WTC11 (cell line): ENCODE data around the gene FOXS1. TPM values are rescaled to one million over a fixed set of nuclear protein-coding genes. Genes with fewer than 3 reads are reported as not detected.

Source experiments
- ATAC-seq: fragments of 200-7000 bp; cut with Tn5 transposase; 2 replicates; pipeline ENCODE4 v1.10.0; 2021; ENCODE audit warnings: mild to moderate bottlenecking, moderate library complexity
- CTCF ChIA-PET: fragments of 300-600 bp; sonication (Branson Sonifier 250); formaldehyde crosslinking; loops from one replicate; lab custom pipeline; 2021; ENCODE audit warnings: antibody characterized with exemption; lab: Charles Lee
- POLR2A ChIA-PET: fragments of 350-600 bp; sonication (Branson Sonifier 250); formaldehyde crosslinking; loops from one replicate; lab custom pipeline; 2021; ENCODE audit warnings: antibody characterized with exemption; lab: Charles Lee
- DNase-seq: peaks from one replicate; pipeline ENCODE4 v3.0.0; 2021; ENCODE audit warnings: low spot score
- H3K27ac Mint-ChIP-seq: 2 replicates; pipeline ENCODE4 v1.8.0; 2021; ENCODE audit warnings: mixed read lengths
- H3K27me3 Mint-ChIP-seq: 2 replicates; pipeline ENCODE4 v1.8.0; 2021; ENCODE audit warnings: low read depth, mild to moderate bottlenecking, moderate library complexity, mixed read lengths
- H3K36me3 Mint-ChIP-seq: 2 replicates; pipeline ENCODE4 v1.8.0; 2021; ENCODE audit warnings: mixed read lengths
- H3K4me1 Mint-ChIP-seq: 2 replicates; pipeline ENCODE4 v1.8.0; 2022; ENCODE audit warnings: mixed read lengths
- H3K4me3 Mint-ChIP-seq: 2 replicates; pipeline ENCODE4 v1.8.0; 2021; ENCODE audit warnings: mild to moderate bottlenecking, moderate library complexity, mixed read lengths
- H3K9me3 Mint-ChIP-seq: 2 replicates; pipeline ENCODE4 v1.8.0; 2021; ENCODE audit warnings: mixed read lengths
- CBFB ChIP-seq: sonication (generic); formaldehyde crosslinking; IDR thresholded peaks from 2 replicates; pipeline ENCODE4 v1.8.1; 2022; ENCODE audit warnings: mild to moderate bottlenecking, low read depth, missing genetic modification reagents
- EMX1 ChIP-seq: fragments of 250-450 bp; sonication (Bioruptor Pico); IDR thresholded peaks from 2 replicates; pipeline ENCODE4 v1.8.0; 2021; ENCODE audit warnings: mild to moderate bottlenecking
- JAZF1 ChIP-seq: fragments of 250-450 bp; sonication (Bioruptor Pico); IDR thresholded peaks from 2 replicates; pipeline ENCODE4 v1.9.0; 2021; ENCODE audit warnings: moderate library complexity, mild to moderate bottlenecking, inconsistent platforms
- JUN ChIP-seq: sonication (generic); formaldehyde crosslinking; IDR thresholded peaks from 2 replicates; pipeline ENCODE4 v1.8.0; 2023; ENCODE audit warnings: mild to moderate bottlenecking, missing genetic modification reagents
- KAT7 ChIP-seq: sonication (generic); formaldehyde crosslinking; IDR thresholded peaks from 2 replicates; pipeline ENCODE4 v1.8.1; 2023; ENCODE audit warnings: missing genetic modification reagents, mild to moderate bottlenecking, borderline replicate concordance
- MXD4 ChIP-seq: fragments of 250-450 bp; sonication (Bioruptor Pico); IDR thresholded peaks from 2 replicates; pipeline ENCODE4 v1.8.0; 2021; ENCODE audit warnings: mild to moderate bottlenecking, moderate library complexity, borderline replicate concordance
- MYBL2 ChIP-seq: sonication (generic); formaldehyde crosslinking; IDR thresholded peaks from 2 replicates; pipeline ENCODE4 v1.8.1; 2023; ENCODE audit warnings: mild to moderate bottlenecking, moderate library complexity, missing genetic modification reagents
- NFE2L1 ChIP-seq: sonication (generic); formaldehyde crosslinking; IDR thresholded peaks from 2 replicates; pipeline ENCODE4 v1.8.1; 2023; ENCODE audit warnings: missing genetic modification reagents
- NFYB ChIP-seq: sonication (generic); formaldehyde crosslinking; conservative IDR thresholded peaks from 2 replicates; pipeline ENCODE4 v1.8.0; 2022; ENCODE audit warnings: low read depth, missing genetic modification reagents
- NR2C2 ChIP-seq: sonication (generic); formaldehyde crosslinking; IDR thresholded peaks from 2 replicates; pipeline ENCODE4 v1.8.0; 2022; ENCODE audit warnings: mild to moderate bottlenecking, missing genetic modification reagents
- ZBTB21 ChIP-seq: sonication (generic); formaldehyde crosslinking; IDR thresholded peaks from 2 replicates; pipeline ENCODE4 v1.8.1; 2023; ENCODE audit warnings: mild to moderate bottlenecking, missing genetic modification reagents, borderline replicate concordance
- ZNF232 ChIP-seq: sonication (generic); formaldehyde crosslinking; IDR thresholded peaks from 2 replicates; pipeline ENCODE4 v1.8.0; 2022; ENCODE audit warnings: mild to moderate bottlenecking, missing genetic modification reagents
- ZNF317 ChIP-seq: sonication (generic); formaldehyde crosslinking; IDR thresholded peaks from 2 replicates; pipeline ENCODE4 v1.8.1; 2023; ENCODE audit warnings: low read depth, mild to moderate bottlenecking, moderate library complexity, missing genetic modification reagents, borderline replicate concordance
- ZNF396 ChIP-seq: fragments of 250-450 bp; sonication (Bioruptor Pico); IDR thresholded peaks from 2 replicates; pipeline ENCODE4 v1.8.0; 2021; ENCODE audit warnings: mild to moderate bottlenecking, moderate library complexity, borderline replicate concordance
- ZNF416 ChIP-seq: fragments of 250-450 bp; sonication (Bioruptor Pico); IDR thresholded peaks from 2 replicates; pipeline ENCODE4 v1.9.0; 2021; ENCODE audit warnings: mild to moderate bottlenecking, inconsistent platforms
- total RNA-seq: library from RNA; stranded (reverse); gene quantifications from 3 replicates; pipeline ENCODE4 v1.2.3, GENCODE V29; 2021
- TF ChIP-seq, protein P1 (sequence below): fragments of 250-450 bp; sonication (Bioruptor Pico); IDR thresholded peaks from 2 replicates; pipeline ENCODE4 v1.9.0; 2021; ENCODE audit warnings: moderate library complexity, mild to moderate bottlenecking, inconsistent platforms, borderline replicate concordance
- TF ChIP-seq, protein P2 (sequence below): sonication (generic); formaldehyde crosslinking; IDR thresholded peaks from 2 replicates; pipeline ENCODE4 v1.8.1; 2023; ENCODE audit warnings: mild to moderate bottlenecking, missing genetic modification reagents, borderline replicate concordance
- TF ChIP-seq, protein P3 (sequence below): sonication (generic); formaldehyde crosslinking; IDR thresholded peaks from 2 replicates; pipeline ENCODE4 v1.8.1; 2023; ENCODE audit warnings: mild to moderate bottlenecking, missing genetic modification reagents
- TF ChIP-seq, protein P4 (sequence below): sonication (generic); formaldehyde crosslinking; IDR thresholded peaks from 2 replicates; pipeline ENCODE4 v1.8.0; 2022; ENCODE audit warnings: mild to moderate bottlenecking, missing genetic modification reagents
- TF ChIP-seq, protein P5 (sequence below): sonication (generic); formaldehyde crosslinking; IDR thresholded peaks from 2 replicates; pipeline ENCODE4 v1.8.0; 2022; ENCODE audit warnings: mild to moderate bottlenecking, missing genetic modification reagents

The FOXS1 gene
- total RNA-seq, 1 experiment from 2014 or later: not detected

DNA sequence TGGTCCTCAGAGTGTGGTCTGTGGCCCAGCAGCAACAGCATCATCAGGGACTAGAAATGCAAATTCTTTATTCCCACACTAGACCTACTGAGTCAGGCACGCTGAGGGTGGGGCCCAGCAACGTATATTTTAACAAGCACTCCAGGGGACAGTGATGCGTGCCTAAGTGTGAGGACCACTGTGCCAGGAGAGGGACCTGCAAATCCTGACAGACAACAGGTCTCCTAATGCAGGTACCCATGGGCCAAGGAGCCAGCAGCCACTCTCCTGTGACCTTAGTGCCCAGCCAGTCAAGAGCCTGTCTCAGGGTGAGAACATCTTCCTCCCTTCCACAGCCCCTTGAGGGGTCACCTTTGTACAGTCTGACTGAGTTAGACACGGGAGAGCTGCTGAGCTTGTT is 34.2 kb downstream of the FOXS1 start:
- Mint-ChIP-seq H3K4me3 (no peak overlapping the region), H3K4me1 (peaks cover 5% of the 10 kb centered on the region), H3K27me3 (no peaks in the 10 kb centered on the region), H3K27ac (no peak overlapping the region), H3K9me3 (no peaks in the 10 kb centered on the region), H3K36me3 (no peaks in the 10 kb centered on the region; the same call in 1 of the 2 replicates)
- DNase-seq (no peak), ATAC-seq (no peak)
- ChIA-PET CTCF (interaction anchor here (0.6 to 1.0 kb wide), 2 partner anchors 22 to 163 kb away, joined by 3 to 4 read pairs; no protein-coding TSS in a partner anchor), POLR2A (interaction anchor here (0.6 to 0.7 kb wide), 3 partner anchors 70 to 202 kb away, joined by 3 to 4 read pairs (median 3); partner anchors contain the start of gene TPX2)
- TF ChIP-seq, protein P1, sequence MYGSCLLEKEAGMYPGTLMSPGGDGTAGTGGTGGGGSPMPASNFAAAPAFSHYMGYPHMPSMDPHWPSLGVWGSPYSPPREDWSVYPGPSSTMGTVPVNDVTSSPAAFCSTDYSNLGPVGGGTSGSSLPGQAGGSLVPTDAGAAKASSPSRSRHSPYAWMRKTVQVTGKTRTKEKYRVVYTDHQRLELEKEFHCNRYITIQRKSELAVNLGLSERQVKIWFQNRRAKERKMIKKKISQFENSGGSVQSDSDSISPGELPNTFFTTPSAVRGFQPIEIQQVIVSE: no peak
- no peak for TF ChIP-seq KAT7 (CRISPR knock-in tag)
- TF ChIP-seq, protein P2, sequence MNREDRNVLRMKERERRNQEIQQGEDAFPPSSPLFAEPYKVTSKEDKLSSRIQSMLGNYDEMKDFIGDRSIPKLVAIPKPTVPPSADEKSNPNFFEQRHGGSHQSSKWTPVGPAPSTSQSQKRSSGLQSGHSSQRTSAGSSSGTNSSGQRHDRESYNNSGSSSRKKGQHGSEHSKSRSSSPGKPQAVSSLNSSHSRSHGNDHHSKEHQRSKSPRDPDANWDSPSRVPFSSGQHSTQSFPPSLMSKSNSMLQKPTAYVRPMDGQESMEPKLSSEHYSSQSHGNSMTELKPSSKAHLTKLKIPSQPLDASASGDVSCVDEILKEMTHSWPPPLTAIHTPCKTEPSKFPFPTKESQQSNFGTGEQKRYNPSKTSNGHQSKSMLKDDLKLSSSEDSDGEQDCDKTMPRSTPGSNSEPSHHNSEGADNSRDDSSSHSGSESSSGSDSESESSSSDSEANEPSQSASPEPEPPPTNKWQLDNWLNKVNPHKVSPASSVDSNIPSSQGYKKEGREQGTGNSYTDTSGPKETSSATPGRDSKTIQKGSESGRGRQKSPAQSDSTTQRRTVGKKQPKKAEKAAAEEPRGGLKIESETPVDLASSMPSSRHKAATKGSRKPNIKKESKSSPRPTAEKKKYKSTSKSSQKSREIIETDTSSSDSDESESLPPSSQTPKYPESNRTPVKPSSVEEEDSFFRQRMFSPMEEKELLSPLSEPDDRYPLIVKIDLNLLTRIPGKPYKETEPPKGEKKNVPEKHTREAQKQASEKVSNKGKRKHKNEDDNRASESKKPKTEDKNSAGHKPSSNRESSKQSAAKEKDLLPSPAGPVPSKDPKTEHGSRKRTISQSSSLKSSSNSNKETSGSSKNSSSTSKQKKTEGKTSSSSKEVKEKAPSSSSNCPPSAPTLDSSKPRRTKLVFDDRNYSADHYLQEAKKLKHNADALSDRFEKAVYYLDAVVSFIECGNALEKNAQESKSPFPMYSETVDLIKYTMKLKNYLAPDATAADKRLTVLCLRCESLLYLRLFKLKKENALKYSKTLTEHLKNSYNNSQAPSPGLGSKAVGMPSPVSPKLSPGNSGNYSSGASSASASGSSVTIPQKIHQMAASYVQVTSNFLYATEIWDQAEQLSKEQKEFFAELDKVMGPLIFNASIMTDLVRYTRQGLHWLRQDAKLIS (CRISPR knock-in tag): no peak
- no peak for TF ChIP-seq NR2C2 (CRISPR knock-in tag)
- no peak for TF ChIP-seq EMX1
- no peak for TF ChIP-seq ZNF416 (CRISPR knock-in tag)
- no peak for TF ChIP-seq MYBL2 (CRISPR knock-in tag)
- TF ChIP-seq ZNF317 (CRISPR knock-in tag): no peak
- no peak for TF ChIP-seq JAZF1
- no peak for TF ChIP-seq CBFB (CRISPR knock-in tag)
- no peak for TF ChIP-seq ZBTB21 (CRISPR knock-in tag)
- no peak for TF ChIP-seq NFE2L1 (CRISPR knock-in tag)
- TF ChIP-seq, protein P3, sequence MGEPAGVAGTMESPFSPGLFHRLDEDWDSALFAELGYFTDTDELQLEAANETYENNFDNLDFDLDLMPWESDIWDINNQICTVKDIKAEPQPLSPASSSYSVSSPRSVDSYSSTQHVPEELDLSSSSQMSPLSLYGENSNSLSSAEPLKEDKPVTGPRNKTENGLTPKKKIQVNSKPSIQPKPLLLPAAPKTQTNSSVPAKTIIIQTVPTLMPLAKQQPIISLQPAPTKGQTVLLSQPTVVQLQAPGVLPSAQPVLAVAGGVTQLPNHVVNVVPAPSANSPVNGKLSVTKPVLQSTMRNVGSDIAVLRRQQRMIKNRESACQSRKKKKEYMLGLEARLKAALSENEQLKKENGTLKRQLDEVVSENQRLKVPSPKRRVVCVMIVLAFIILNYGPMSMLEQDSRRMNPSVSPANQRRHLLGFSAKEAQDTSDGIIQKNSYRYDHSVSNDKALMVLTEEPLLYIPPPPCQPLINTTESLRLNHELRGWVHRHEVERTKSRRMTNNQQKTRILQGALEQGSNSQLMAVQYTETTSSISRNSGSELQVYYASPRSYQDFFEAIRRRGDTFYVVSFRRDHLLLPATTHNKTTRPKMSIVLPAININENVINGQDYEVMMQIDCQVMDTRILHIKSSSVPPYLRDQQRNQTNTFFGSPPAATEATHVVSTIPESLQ (CRISPR knock-in tag): no peak
- TF ChIP-seq ZNF396 (CRISPR knock-in tag): no peak

DNA sequence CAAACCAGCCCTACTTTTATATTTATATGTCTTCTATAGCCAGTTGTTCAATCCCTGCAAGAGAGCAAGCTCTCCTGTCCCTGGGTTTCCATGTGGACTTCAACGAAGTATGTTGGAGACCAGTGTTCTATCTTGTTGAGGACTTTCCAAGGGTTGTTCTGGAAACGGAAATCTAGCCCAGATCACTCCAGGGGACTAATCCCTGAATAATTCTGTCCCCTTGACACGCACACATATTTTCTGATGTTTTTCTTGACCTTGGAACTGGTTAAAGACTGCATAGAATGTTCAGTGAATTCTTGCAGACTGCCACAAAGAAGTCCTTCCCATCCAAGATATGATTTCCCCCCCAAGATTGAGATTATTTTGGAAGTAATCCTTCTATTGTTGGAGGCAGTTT is 35.7 kb downstream of the FOXS1 start:
- ChIA-PET CTCF (interaction anchor here (0.6 to 2.8 kb wide), 4 partner anchors 14 to 43 kb away, joined by 3 to 9 read pairs (median 5); no protein-coding TSS in a partner anchor), POLR2A (no interaction called here)
- no peak overlapping the region for H3K4me3 Mint-ChIP-seq
- H3K27ac Mint-ChIP-seq: no peak overlapping the region; the same call in 1 of the 2 replicates
- no peaks in the 10 kb centered on the region for H3K4me1 Mint-ChIP-seq
- no peaks in the 10 kb centered on the region for H3K9me3 Mint-ChIP-seq
- ATAC-seq: no peak
- no peaks in the 10 kb centered on the region; the same call in 1 of the 2 replicates for H3K36me3 Mint-ChIP-seq
- no peak for DNase-seq
- no peaks in the 10 kb centered on the region for H3K27me3 Mint-ChIP-seq
- TF ChIP-seq, protein P4, sequence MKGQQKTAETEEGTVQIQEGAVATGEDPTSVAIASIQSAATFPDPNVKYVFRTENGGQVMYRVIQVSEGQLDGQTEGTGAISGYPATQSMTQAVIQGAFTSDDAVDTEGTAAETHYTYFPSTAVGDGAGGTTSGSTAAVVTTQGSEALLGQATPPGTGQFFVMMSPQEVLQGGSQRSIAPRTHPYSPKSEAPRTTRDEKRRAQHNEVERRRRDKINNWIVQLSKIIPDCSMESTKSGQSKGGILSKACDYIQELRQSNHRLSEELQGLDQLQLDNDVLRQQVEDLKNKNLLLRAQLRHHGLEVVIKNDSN (CRISPR knock-in tag): no peak
- TF ChIP-seq JUN: no peak
- no peak for TF ChIP-seq MXD4 (CRISPR knock-in tag)
- TF ChIP-seq ZNF232 (CRISPR knock-in tag): no peak
- no peak for TF ChIP-seq MYBL2 (CRISPR knock-in tag)
- no peak for TF ChIP-seq NFYB (CRISPR knock-in tag)
- TF ChIP-seq, protein P5, sequence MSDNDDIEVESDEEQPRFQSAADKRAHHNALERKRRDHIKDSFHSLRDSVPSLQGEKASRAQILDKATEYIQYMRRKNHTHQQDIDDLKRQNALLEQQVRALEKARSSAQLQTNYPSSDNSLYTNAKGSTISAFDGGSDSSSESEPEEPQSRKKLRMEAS (CRISPR knock-in tag): no peak
